B cell (primary cell): Measurements from ENCODE around the gene MLLT10. TPM values are rescaled to one million over a fixed set of nuclear protein-coding genes. Genes with fewer than 3 reads are reported as not detected.

Source experiments
- ATAC-seq: fragments of 200-7000 bp; cut with Tn5 transposase; one replicate; pipeline ENCODE4 v1.10.0; 2021; ENCODE audit warnings: low read depth, mild to moderate bottlenecking, moderate number of reproducible peaks, moderate library complexity
- CTCF ChIA-PET: fragments of 350-600 bp; sonication (Branson Sonifier 250); formaldehyde crosslinking; loops from one replicate; lab custom pipeline; 2021; ENCODE audit warnings: antibody characterized with exemption, inconsistent platforms; lab: Charles Lee
- POLR2A ChIA-PET: fragments of 350-600 bp; sonication (Branson Sonifier 250); formaldehyde crosslinking; loops from one replicate; lab custom pipeline; 2021; ENCODE audit warnings: antibody characterized with exemption; lab: Charles Lee
- DNase-seq: peaks from one replicate; pipeline ENCODE4 v3.0.0; 2013
- H2AFZ ChIP-seq: 2 replicates; pipeline ENCODE4 v1.6.1; 2012; ENCODE audit warnings: mild to moderate bottlenecking, low read depth, low read length; ENCODE audit not compliant: insufficient read depth, poor library complexity, severe bottlenecking
- H3K27ac ChIP-seq, 2 donors: 1 replicate in 1 of 2; 2 replicates in 1 of 2; pipeline ENCODE4 v1.5.1; 2012 to 2013; ENCODE audit warnings: low read length in 2 of 2, mild to moderate bottlenecking in 2 of 2, moderate library complexity in 1 of 2
- H3K27me3 ChIP-seq, 4 experiments: fragments of 200-600 bp in 1 of 4; sonication (generic) in 1 of 4; replicated peaks in 1 of 4; 1 replicate in 2 of 4; 2 replicates in 2 of 4; pipeline versions ENCODE4 v1.6.1 to v1.7.0; 2013 to 2016; ENCODE audit warnings: low read length in 3 of 4, mild to moderate bottlenecking in 2 of 4, mixed read lengths in 1 of 4, moderate library complexity in 1 of 4; ENCODE audit not compliant: insufficient read depth in 4 of 4, control insufficient read depth in 3 of 4; ENCODE audit errors: control extremely low read depth in 1 of 4
- H3K36me3 ChIP-seq, 2 experiments: replicated peaks in 1 of 2; 1 replicate in 1 of 2; 2 replicates in 1 of 2; pipeline versions ENCODE4 v1.6.1 to v1.7.1; 2013; ENCODE audit warnings: low read length in 1 of 2; ENCODE audit not compliant: insufficient read depth in 2 of 2, control insufficient read depth in 1 of 2; ENCODE audit errors: control extremely low read depth in 1 of 2, extremely low read depth in 1 of 2
- H3K4me1 ChIP-seq, 2 donors: fragments of 200-600 bp in 1 of 2; sonication (generic) in 1 of 2; 1 replicate in 1 of 2; 2 replicates in 1 of 2; pipeline versions ENCODE4 v1.5.1 to v1.6.1; 2013 to 2017; ENCODE audit warnings: low read length in 2 of 2; ENCODE audit not compliant: control insufficient read depth in 2 of 2, insufficient read depth in 2 of 2
- H3K4me2 ChIP-seq: replicated peaks from 2 replicates; pipeline ENCODE3; 2012; ENCODE audit warnings: mild to moderate bottlenecking, low read depth, low read length; ENCODE audit not compliant: poor library complexity, severe bottlenecking
- H3K4me3 ChIP-seq, 5 experiments: fragments of 200-600 bp in 1 of 5; sonication (generic) in 1 of 5; 1 replicate in 3 of 5; 2 replicates in 2 of 5; pipeline versions ENCODE4 v1.5.1 to v1.7.0; 2011 to 2016; ENCODE audit warnings: low read length in 4 of 5, mild to moderate bottlenecking in 4 of 5, low read depth in 2 of 5, control low read depth in 1 of 5, moderate library complexity in 1 of 5; ENCODE audit not compliant: insufficient read depth in 1 of 5; ENCODE audit errors: control extremely low read depth in 1 of 5, extremely low read depth in 1 of 5
- H3K79me2 ChIP-seq: fragments of 200-600 bp; sonication (generic); one replicate; pipeline ENCODE4 v1.6.0; 2016; ENCODE audit warnings: low read length; ENCODE audit not compliant: control insufficient read depth, insufficient read depth
- H3K9ac ChIP-seq: fragments of 200-600 bp; sonication (generic); 2 replicates; pipeline ENCODE4 v1.6.1; 2017; ENCODE audit warnings: mild to moderate bottlenecking, low read length, moderate library complexity
- H3K9me3 ChIP-seq, 3 donors: one replicate each; pipeline versions ENCODE4 v1.6.1 to v1.7.1; 2013; ENCODE audit warnings: low read length in 2 of 3; ENCODE audit not compliant: control insufficient read depth in 2 of 3, insufficient read depth in 1 of 3; ENCODE audit errors: control extremely low read depth in 1 of 3
- H4K20me1 ChIP-seq: 2 replicates; pipeline ENCODE4 v1.6.0; 2012; ENCODE audit warnings: mild to moderate bottlenecking, low read length; ENCODE audit not compliant: insufficient read depth, control insufficient read depth, poor library complexity, severe bottlenecking
- H3K27ac Mint-ChIP-seq: one replicate; pipeline ENCODE4 v1.8.0; 2021; ENCODE audit warnings: mixed read lengths
- H3K27me3 Mint-ChIP-seq: one replicate; pipeline ENCODE4 v1.8.0; 2021; ENCODE audit warnings: mixed read lengths
- H3K4me1 Mint-ChIP-seq: one replicate; pipeline ENCODE4 v1.8.0; 2021; ENCODE audit warnings: mixed read lengths
- H3K4me3 Mint-ChIP-seq: one replicate; pipeline ENCODE4 v1.8.0; 2021; ENCODE audit warnings: mixed read lengths
- H3K9me3 Mint-ChIP-seq: one replicate; pipeline ENCODE4 v1.8.0; 2022; ENCODE audit warnings: mixed read lengths; ENCODE audit not compliant: insufficient read depth
- CTCF ChIP-seq: fragments of 200-600 bp; IDR thresholded peaks from one replicate; pipeline ENCODE4 v1.8.0; 2022; ENCODE audit warnings: antibody characterized with exemption, mild to moderate bottlenecking
- EZH2 ChIP-seq: IDR thresholded peaks from 2 replicates; pipeline ENCODE4 v1.6.1; 2012; ENCODE audit warnings: borderline replicate concordance, low read depth, mild to moderate bottlenecking, moderate library complexity, low read length; ENCODE audit not compliant: insufficient read depth, poor library complexity, severe bottlenecking
- WGBS: methylation state at CpG from one replicate; pipeline ENCODE4 v1.1.5; 2013; ENCODE audit warnings: missing lambda C conversion rate; ENCODE audit not compliant: insufficient coverage; 5-methylcytosine and 5-hydroxymethylcytosine counted together
- intact Hi-C: fragments of 100-400 bp; cut with micrococcal nuclease; formaldehyde crosslinking; loops from one replicate; pipeline ENCODE4 v1.10.0; 2022
- polyA plus RNA-seq: library from polyadenylated mRNA; depleted of rRNA; stranded (reverse); fragments of >200 nt; gene quantifications from 2 replicates; pipeline ENCODE4 v1.2.3, GENCODE V29; 2012
- total RNA-seq, 2 donors: library from RNA; stranded (reverse); fragments of 120-200 nt in 1 of 2; gene quantifications; 1 replicate in 1 of 2; 2 replicates in 1 of 2; pipeline versions ENCODE4 v1.2.3 to v1.2.4, GENCODE V29; 2013 to 2022

The MLLT10 gene
- total and polyA plus RNA-seq, 2 donors (not counting 1 experiment from before 2014, with no cell fraction given): 21.7 to 70.5 TPM

DNA sequence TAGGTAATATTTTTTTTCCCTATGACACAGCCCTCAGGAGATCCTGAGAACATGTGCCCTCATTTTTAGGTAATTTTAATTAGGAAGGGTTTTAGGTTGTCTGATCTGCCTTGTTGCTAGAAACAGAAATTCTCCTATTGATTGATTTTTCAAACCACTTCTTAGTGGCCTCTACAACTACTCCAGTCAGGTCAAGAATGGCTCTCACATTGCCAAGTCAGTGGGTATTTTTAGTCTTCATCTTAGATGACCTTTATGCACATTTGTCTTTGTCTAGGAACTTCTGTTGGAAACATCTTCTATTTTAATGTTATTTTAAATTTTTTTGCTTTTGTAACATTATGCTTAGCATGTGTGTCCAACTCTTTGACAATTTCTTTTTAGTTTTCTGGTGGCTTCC is 162.3 kb downstream of the MLLT10 start:
- no peaks in the 10 kb centered on the region for H4K20me1 ChIP-seq
- H3K27ac Mint-ChIP-seq: no peak overlapping the region
- H3K9me3 Mint-ChIP-seq: peaks cover 9% of the 10 kb centered on the region
- no peak overlapping the region for H3K27ac ChIP-seq
- no peak overlapping the region for H3K4me3 ChIP-seq
- intact Hi-C loops: no loop called here
- H3K4me2 ChIP-seq: no peak overlapping the region
- no peak overlapping the region for H3K9ac ChIP-seq
- TF ChIP-seq EZH2: no peak
- no peak for TF ChIP-seq CTCF
- ChIA-PET POLR2A (interaction anchor here (0.7 kb wide), 1 partner anchor 51 kb away, joined by 5 read pairs; no protein-coding TSS in a partner anchor), CTCF (interaction anchor here (1.4 kb wide), 1 partner anchor 23 kb away, joined by 4 read pairs; no protein-coding TSS in a partner anchor)
- H3K4me3 Mint-ChIP-seq: no peak overlapping the region
- no peaks in the 10 kb centered on the region for H3K4me1 Mint-ChIP-seq
- peaks cover 2 to 9% of the 10 kb centered on the region in 2 experiments for H3K36me3 ChIP-seq
- no peaks in the 10 kb centered on the region for H3K4me1 ChIP-seq
- ATAC-seq (no peak), DNase-seq (no peak)
- H2AFZ ChIP-seq: no peak overlapping the region
- H3K27me3 Mint-ChIP-seq: no peaks in the 10 kb centered on the region
- H3K79me2 ChIP-seq: peaks cover 7% of the 10 kb centered on the region
- H3K27me3 ChIP-seq: no peaks in the 10 kb centered on the region
- peaks cover 4 to 20% (median 8%) of the 10 kb centered on the region in 3 donors for H3K9me3 ChIP-seq

DNA sequence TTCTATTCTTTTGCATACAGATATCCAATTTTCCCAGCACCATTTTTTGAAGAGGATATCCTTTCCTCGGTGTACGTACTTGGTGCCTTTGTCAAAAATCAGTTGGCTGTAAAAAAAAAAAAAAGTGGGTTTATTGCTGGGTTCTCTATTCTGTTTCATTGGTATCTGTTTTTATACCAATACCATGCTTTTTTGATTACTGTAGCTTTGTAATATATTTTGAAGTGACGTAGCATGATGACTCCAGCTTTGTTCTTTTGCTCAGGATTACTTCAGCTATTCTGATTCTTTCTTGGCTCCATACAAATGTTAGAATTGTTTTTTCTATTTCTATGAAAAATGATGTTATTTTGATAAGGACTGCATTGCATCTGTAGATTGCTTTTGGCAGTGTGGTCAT is 165.5 kb downstream of the MLLT10 start:
- ChIA-PET CTCF (interaction anchor here (0.7 kb wide), 1 partner anchor 10 kb away, joined by 4 read pairs; no protein-coding TSS in a partner anchor), POLR2A (no interaction called here)
- H3K4me2 ChIP-seq: no peak overlapping the region
- H3K4me3 Mint-ChIP-seq: no peak overlapping the region
- ATAC-seq (no peak), DNase-seq (no peak)
- H3K27me3 ChIP-seq: no peaks in the 10 kb centered on the region
- no peak overlapping the region for H3K27ac ChIP-seq
- peaks cover 8% of the 10 kb centered on the region for H4K20me1 ChIP-seq
- intact Hi-C loops: no loop called here
- H3K27ac Mint-ChIP-seq: no peak overlapping the region
- H3K36me3 ChIP-seq: peaks cover 2% of the 10 kb centered on the region in 2 experiments
- H3K9ac ChIP-seq: no peak overlapping the region
- no peaks in the 10 kb centered on the region for H3K27me3 Mint-ChIP-seq
- peaks cover 6 to 14% of the 10 kb centered on the region in 2 donors for H3K4me1 ChIP-seq
- no CpG with 5 or more reads among the region's 3 CpGs for WGBS
- TF ChIP-seq CTCF: no peak
- TF ChIP-seq EZH2: no peak
- peaks cover 8 to 20% (median 11%) of the 10 kb centered on the region in 3 donors for H3K9me3 ChIP-seq
- no peak overlapping the region for H3K4me3 ChIP-seq
- no peak overlapping the region for H2AFZ ChIP-seq
- peaks cover 9% of the 10 kb centered on the region for H3K9me3 Mint-ChIP-seq
- peaks cover 18% of the 10 kb centered on the region for H3K4me1 Mint-ChIP-seq
- H3K79me2 ChIP-seq: peaks cover 15% of the 10 kb centered on the region
